ENCODE data around the gene BPGM.

The BPGM gene

GRCh38 chr7:134613623-134614347 lies 32.9 kb upstream of the BPGM start:
- Histone ChIP-seq H3K9me3 (ENCODE audit: low read depth, low read length) (no peaks in the 10 kb centered on the region), H3K36me3 (ENCODE audit: insufficient read depth, low read length) (no peaks in the 10 kb centered on the region), H3K9ac (ENCODE audit: insufficient read length) (no peak overlapping the region), H3K27ac (no peak overlapping the region), H3K4me3 (no peak overlapping the region)
- no peak for DNase-seq (ENCODE audit: low read depth, low spot score)
- TF ChIP-seq EZH2 (IDR thresholded peaks at IDR 0.05): no peak
- TF ChIP-seq FOXP2 (optimal IDR thresholded peaks at IDR 0.05; ENCODE audit: control extremely low read depth, extremely low read length, insufficient read depth): no peak
- no peak for TF ChIP-seq POLR2AphosphoS5 (IDR thresholded peaks at IDR 0.05; ENCODE audit: borderline replicate concordance, low read depth, low read length)

DNA sequence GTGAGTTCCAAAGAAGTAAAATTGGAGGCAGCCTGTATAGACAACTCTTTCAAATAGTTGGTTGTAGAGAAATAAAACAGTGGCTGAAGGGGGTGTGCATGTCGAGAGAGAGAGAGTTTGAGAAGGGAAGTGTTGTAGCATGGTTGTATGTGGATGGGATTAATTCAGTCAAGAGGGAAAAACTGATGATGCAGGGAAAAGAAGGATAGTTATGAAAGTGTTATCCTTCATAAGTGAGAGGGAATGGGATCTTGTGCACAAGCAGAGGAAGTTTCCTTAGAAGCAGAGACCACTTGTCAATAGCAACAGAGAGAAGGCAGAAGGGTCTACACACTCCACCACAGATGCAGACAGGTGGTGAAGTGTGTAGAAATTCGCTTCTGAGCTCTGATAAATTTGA lies 30.0 kb upstream of the BPGM start:
- no peaks in the 10 kb centered on the region for H3K9me3 ChIP-seq (ENCODE audit: low read depth, low read length)
- H3K27ac ChIP-seq: no peak overlapping the region
- no peak overlapping the region for H3K4me3 ChIP-seq
- no peak for TF ChIP-seq EZH2 (IDR thresholded peaks at IDR 0.05)
- no peak for TF ChIP-seq FOXP2 (optimal IDR thresholded peaks at IDR 0.05; ENCODE audit: control extremely low read depth, extremely low read length, insufficient read depth)
- no peak for TF ChIP-seq POLR2AphosphoS5 (IDR thresholded peaks at IDR 0.05; ENCODE audit: borderline replicate concordance, low read depth, low read length)
- H3K36me3 ChIP-seq (ENCODE audit: insufficient read depth, low read length): no peaks in the 10 kb centered on the region
- no peak for DNase-seq (ENCODE audit: low read depth, low spot score)
- no peak overlapping the region for H3K9ac ChIP-seq (ENCODE audit: insufficient read length)

DNA sequence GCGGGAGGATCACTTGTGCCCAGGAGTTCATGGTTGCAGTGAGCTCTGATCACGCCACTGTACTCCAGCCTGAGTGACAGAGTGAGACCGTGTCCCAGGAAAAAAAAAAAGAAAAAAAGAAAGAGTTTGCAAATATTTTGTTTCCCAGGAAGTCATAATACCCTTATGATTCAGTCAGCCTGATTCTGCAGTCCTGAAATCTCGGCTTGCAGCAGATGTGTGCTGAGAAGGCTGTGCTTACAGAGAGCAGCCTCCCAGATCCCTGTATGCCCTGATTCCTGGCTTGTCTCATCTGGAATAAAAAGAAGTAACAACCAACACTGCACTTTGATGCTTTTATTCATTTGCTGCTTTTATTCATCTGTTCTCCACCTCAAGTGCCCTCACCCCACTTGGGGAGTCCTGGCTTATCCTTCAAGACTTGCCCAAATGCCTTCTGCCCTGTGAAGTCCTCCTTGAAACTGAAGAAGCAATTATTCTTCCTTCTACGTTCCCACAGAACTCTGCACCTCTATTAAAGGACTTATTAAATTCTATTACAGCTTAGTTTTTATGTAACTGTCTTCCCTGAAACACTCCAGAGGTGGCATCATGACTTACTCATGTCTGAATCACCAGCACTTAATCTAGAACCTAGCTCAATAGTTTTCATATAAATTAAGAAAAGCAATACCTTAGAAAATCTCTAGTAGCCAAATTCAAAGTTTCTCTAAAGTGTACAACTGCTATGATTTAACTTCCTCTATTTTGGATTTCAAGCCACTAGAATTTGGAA lies 27.7 kb upstream of the BPGM start:
- TF ChIP-seq EZH2 (IDR thresholded peaks at IDR 0.05) (no peak), POLR2AphosphoS5 (IDR thresholded peaks at IDR 0.05; ENCODE audit: borderline replicate concordance, low read depth, low read length) (no peak), FOXP2 (optimal IDR thresholded peaks at IDR 0.05; ENCODE audit: control extremely low read depth, extremely low read length, insufficient read depth) (no peak)
- no peaks in the 10 kb centered on the region for H3K9me3 ChIP-seq (ENCODE audit: low read depth, low read length)
- no peaks in the 10 kb centered on the region for H3K36me3 ChIP-seq (ENCODE audit: insufficient read depth, low read length)
- DNase-seq (ENCODE audit: low read depth, low spot score): no peak
- H3K27ac ChIP-seq: no peak overlapping the region
- no peak overlapping the region for H3K9ac ChIP-seq (ENCODE audit: insufficient read length)
- H3K4me3 ChIP-seq: no peak overlapping the region

GRCh38 chr7:134619627-134620331 lies 26.9 kb upstream of the BPGM start:
- no peak for DNase-seq (ENCODE audit: low read depth, low spot score)
- Histone ChIP-seq H3K27ac (no peak overlapping the region), H3K9ac (ENCODE audit: insufficient read length) (no peak overlapping the region), H3K36me3 (ENCODE audit: insufficient read depth, low read length) (no peaks in the 10 kb centered on the region), H3K9me3 (ENCODE audit: low read depth, low read length) (no peaks in the 10 kb centered on the region), H3K4me3 (no peak overlapping the region)
- no peak for TF ChIP-seq POLR2AphosphoS5 (IDR thresholded peaks at IDR 0.05; ENCODE audit: borderline replicate concordance, low read depth, low read length)
- TF ChIP-seq FOXP2 (optimal IDR thresholded peaks at IDR 0.05; ENCODE audit: control extremely low read depth, extremely low read length, insufficient read depth): no peak
- TF ChIP-seq EZH2 (IDR thresholded peaks at IDR 0.05): no peak

DNA sequence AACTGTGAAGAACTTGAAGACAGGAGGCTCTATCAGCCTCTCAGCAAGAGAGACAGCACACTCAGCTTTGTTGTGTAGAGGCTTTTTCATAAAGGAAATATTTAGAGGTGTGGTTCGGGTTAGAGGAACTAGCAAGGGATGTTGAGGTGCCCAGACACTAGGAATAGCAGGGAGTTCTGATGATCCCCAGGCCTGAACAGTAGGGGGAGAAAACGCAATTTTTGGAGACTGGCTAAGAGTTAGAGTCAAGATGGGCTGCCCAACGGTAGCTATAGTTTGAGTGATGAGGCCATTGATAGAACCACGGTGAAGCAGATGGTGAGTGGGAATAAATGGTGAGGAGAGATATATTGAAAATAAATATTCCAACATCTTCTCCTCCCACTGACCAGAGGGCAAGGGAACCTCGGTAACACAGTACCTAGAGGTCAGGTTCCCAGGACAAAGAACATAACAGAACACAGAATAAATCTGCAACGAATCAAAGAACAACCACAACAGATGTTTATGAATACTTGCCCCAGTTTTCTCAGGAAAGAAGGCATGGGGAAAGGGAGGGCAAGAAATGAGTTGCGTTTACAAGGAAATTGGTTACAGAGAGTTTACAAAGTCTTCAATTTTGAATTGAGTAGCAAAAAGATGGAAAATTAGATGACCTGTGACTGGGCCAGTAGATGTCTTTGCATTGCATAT lies 24.2 kb upstream of the BPGM start:
- H3K36me3 ChIP-seq (ENCODE audit: insufficient read depth, low read length): no peaks in the 10 kb centered on the region
- no peak overlapping the region for H3K27ac ChIP-seq
- DNase-seq (ENCODE audit: low read depth, low spot score): no peak
- TF ChIP-seq POLR2AphosphoS5 (IDR thresholded peaks at IDR 0.05; ENCODE audit: borderline replicate concordance, low read depth, low read length) (no peak), FOXP2 (optimal IDR thresholded peaks at IDR 0.05; ENCODE audit: control extremely low read depth, extremely low read length, insufficient read depth) (no peak), EZH2 (IDR thresholded peaks at IDR 0.05) (no peak)
- no peak overlapping the region for H3K4me3 ChIP-seq
- no peak overlapping the region for H3K9ac ChIP-seq (ENCODE audit: insufficient read length)
- H3K9me3 ChIP-seq (ENCODE audit: low read depth, low read length): no peaks in the 10 kb centered on the region

DNA sequence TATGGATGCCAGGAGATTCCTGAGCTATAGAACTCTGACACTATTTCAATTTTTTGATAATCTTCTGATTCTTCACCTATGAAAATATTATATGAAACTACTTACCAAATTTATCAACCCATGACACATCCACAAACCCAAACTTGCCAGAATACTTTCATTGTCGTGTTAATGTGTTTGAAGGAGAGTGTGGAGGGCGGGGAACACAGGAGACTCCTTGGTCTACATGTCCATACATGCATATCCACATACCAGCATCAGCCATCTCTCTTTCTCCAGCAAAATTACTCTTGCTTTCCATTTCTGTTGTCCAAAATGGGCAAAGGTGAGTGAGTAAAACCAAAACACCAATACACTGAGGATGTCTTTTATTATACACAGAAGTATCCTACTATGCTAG lies 23.5 kb upstream of the BPGM start:
- DNase-seq (ENCODE audit: low read depth, low spot score): no peak
- Histone ChIP-seq H3K27ac (no peak overlapping the region), H3K4me3 (no peak overlapping the region), H3K9ac (ENCODE audit: insufficient read length) (no peak overlapping the region), H3K36me3 (ENCODE audit: insufficient read depth, low read length) (no peaks in the 10 kb centered on the region), H3K9me3 (ENCODE audit: low read depth, low read length) (no peaks in the 10 kb centered on the region)
- TF ChIP-seq EZH2 (IDR thresholded peaks at IDR 0.05): no peak
- TF ChIP-seq POLR2AphosphoS5 (IDR thresholded peaks at IDR 0.05; ENCODE audit: borderline replicate concordance, low read depth, low read length): no peak
- TF ChIP-seq FOXP2 (optimal IDR thresholded peaks at IDR 0.05; ENCODE audit: control extremely low read depth, extremely low read length, insufficient read depth): no peak

- H3K9ac ChIP-seq (ENCODE audit: insufficient read length): no peak overlapping the region
Observed at GRCh38 chr7:134625550-134625949, 21.1 kb upstream of the BPGM start.

More at GRCh38 chr7:134625550-134625949, 21.1 kb upstream of the BPGM start:
- Histone ChIP-seq H3K36me3 (ENCODE audit: insufficient read depth, low read length) (no peaks in the 10 kb centered on the region), H3K27ac (no peak overlapping the region), H3K9me3 (ENCODE audit: low read depth, low read length) (no peaks in the 10 kb centered on the region), H3K4me3 (no peak overlapping the region)
- no peak for TF ChIP-seq EZH2 (IDR thresholded peaks at IDR 0.05)
- TF ChIP-seq POLR2AphosphoS5 (IDR thresholded peaks at IDR 0.05; ENCODE audit: borderline replicate concordance, low read depth, low read length): no peak
- TF ChIP-seq FOXP2 (optimal IDR thresholded peaks at IDR 0.05; ENCODE audit: control extremely low read depth, extremely low read length, insufficient read depth): no peak
- DNase-seq (ENCODE audit: low read depth, low spot score): no peak
